Kidney epithelial cell (primary cell): ENCODE results near the gene STON2. TPM values are rescaled to one million over a fixed set of nuclear protein-coding genes. Genes with fewer than 3 reads are reported as not detected.

Source experiments
- DNase-seq: peaks from one replicate; pipeline ENCODE4 v3.0.0-alpha.2; 2010; ENCODE audit warnings: low read depth
- H3K27me3 ChIP-seq: 2 replicates; pipeline ENCODE4 v1.6.0; 2011; ENCODE audit warnings: low read length; ENCODE audit not compliant: control insufficient read depth, insufficient read depth
- H3K36me3 ChIP-seq: 2 replicates; pipeline ENCODE4 v1.5.1; 2011; ENCODE audit warnings: low read length; ENCODE audit not compliant: control insufficient read depth, insufficient read depth
- H3K4me3 ChIP-seq: 2 replicates; pipeline ENCODE4 v1.5.1; 2011; ENCODE audit warnings: low read depth, mild to moderate bottlenecking, control low read depth, low read length
- total RNA-seq: library from RNA; depleted of rRNA; stranded (reverse); fragments of >200 nt; gene quantifications from 2 replicates; pipeline ENCODE4 v1.2.3, GENCODE V29; 2015
- TF ChIP-seq, protein P1 (sequence below): IDR thresholded peaks from 2 replicates; pipeline ENCODE4 v1.5.1; 2011; ENCODE audit warnings: mild to moderate bottlenecking, moderate library complexity, low read length, control low read depth, inconsistent platforms; ENCODE audit not compliant: insufficient read depth, poor library complexity, severe bottlenecking

Gene STON2
- total RNA-seq, 1 donor from 2014 or later: 17.9 TPM

DNA sequence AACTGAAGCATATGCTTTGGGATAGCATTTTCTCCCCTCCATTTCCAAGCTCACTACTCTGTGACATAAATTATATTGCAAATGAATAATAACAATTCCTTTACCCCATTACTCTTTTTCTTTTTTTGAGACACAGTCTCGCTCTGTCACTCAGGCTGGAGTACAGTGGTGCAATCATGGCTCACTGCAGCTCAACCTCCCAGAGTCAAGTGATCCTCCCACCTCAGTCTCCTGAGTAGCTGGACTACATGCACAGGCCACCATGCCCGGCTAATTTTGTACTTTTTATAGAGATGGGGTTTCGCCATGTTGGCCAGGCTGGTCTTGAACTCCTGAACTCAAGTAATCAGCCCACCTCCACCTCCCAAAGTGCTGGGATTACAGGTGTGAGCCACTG is 130.1 kb downstream of the STON2 start:
- TF ChIP-seq, protein P1, sequence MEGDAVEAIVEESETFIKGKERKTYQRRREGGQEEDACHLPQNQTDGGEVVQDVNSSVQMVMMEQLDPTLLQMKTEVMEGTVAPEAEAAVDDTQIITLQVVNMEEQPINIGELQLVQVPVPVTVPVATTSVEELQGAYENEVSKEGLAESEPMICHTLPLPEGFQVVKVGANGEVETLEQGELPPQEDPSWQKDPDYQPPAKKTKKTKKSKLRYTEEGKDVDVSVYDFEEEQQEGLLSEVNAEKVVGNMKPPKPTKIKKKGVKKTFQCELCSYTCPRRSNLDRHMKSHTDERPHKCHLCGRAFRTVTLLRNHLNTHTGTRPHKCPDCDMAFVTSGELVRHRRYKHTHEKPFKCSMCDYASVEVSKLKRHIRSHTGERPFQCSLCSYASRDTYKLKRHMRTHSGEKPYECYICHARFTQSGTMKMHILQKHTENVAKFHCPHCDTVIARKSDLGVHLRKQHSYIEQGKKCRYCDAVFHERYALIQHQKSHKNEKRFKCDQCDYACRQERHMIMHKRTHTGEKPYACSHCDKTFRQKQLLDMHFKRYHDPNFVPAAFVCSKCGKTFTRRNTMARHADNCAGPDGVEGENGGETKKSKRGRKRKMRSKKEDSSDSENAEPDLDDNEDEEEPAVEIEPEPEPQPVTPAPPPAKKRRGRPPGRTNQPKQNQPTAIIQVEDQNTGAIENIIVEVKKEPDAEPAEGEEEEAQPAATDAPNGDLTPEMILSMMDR: no peak
- no peaks in the 10 kb centered on the region for H3K36me3 ChIP-seq
- no peak for DNase-seq
- H3K4me3 ChIP-seq: no peak overlapping the region
- H3K27me3 ChIP-seq: no peaks in the 10 kb centered on the region

DNA sequence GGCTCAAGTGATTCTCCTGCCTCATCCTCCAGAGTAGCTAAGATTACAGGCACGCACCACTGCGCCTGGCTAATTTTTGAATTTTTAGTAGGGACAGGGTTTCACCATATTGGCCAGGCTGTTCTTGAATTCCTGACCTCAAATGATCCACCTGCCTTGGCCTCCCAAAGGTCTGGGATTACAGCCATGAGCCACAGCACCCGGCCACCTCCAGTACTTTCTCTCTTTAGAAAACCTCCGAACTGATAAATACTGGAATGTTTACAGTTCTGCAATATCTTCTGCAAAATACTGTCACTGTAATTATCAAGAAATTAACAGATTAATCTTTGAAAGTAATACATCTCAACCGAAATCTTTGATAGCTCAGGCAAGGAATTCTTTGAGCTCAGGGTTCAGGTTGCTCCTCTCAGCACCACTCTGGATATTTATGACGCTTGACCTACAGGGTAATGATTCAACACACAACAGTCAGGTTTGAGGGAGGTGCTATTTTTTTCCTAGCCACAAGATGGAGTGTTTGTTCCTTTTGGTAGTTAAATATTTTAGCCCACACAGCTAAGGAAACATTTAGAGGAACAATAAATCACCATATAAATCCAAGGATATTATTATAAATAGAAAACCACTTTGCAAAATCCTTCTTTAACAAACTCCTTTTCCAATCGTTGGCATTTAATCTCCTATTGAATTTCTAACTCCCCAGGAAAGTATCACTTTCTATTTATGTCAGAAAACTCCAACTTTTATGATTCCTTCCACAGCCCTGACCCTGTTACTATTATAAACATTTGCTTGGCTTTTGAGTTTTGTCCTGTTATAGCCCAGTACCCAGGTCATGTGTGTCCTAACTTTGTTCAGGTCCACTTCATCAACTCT is 130.8 kb downstream of the STON2 start:
- Histone ChIP-seq H3K4me3 (no peak overlapping the region), H3K27me3 (no peaks in the 10 kb centered on the region), H3K36me3 (no peaks in the 10 kb centered on the region)
- TF ChIP-seq, protein P1: peak; percentile 65
- peak; percentile 43 for DNase-seq

DNA sequence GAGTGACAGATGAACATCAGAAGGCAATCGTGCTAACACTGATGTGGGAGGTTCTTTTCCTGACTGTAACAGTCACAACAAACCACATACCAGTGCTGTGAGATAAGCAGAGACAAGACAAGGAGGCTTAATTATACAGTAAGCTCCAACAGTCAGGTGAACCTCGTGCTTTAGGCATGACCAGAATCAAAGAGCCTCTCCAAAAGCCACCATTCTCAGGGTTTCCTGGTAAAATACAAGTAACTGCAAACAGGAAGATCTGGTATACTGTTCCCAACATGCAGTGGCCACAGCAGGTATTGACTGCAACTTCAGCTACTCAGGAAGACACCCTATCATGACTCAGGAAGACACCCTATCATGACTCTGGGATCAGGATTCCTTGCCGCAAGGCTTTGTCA is 132.1 kb downstream of the STON2 start:
- Histone ChIP-seq H3K4me3 (no peak overlapping the region), H3K27me3 (no peaks in the 10 kb centered on the region), H3K36me3 (no peaks in the 10 kb centered on the region)
- DNase-seq: peak; percentile 39
- TF ChIP-seq, protein P1: no peak

DNA sequence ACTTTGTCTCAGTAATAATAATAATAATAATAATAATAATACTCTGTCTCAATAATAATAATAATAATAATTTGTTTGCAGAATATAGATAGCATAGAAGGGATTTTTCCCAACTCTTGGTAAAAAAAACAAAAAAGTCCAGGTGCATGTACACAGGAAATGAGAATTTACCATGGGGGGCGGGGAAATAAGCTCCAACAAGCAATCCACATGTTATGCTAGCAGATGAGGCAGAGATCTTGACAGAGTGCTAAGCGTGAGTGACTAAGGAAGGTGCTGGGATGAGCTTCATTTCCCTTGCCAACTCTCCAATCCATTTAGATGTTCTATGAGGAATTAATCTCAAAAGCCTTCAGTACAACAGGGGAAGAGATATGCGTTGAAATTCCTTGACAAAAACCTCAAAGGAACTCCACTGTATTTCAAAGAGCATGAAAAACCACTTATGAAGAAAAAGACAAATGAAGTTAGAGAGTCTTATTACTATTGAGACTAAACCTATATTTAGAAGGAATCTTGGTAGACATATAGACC is 134.4 kb downstream of the STON2 start:
- H3K4me3 ChIP-seq: no peak overlapping the region
- no peaks in the 10 kb centered on the region for H3K36me3 ChIP-seq
- no peak for DNase-seq
- no peaks in the 10 kb centered on the region for H3K27me3 ChIP-seq
- TF ChIP-seq, protein P1: no peak

DNA sequence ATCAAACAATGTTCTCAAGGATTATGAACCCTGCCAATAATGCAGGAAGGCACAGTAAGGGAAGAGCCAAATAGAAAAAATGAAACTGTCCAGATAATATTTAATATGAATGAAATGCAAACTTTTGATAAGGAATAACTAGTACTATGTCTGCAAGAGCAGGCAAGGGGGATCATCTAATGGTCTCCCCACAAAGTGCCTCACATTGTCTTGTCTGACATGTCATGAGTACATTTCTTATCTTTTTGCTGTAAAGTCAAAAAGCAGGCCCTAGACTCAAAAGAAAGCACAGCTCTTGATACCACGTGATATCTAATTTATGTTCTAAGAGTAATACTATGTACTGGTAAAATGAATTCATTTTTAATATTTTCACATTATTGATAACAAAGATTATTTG is 135.5 kb downstream of the STON2 start:
- Histone ChIP-seq H3K4me3 (no peak overlapping the region), H3K36me3 (no peaks in the 10 kb centered on the region), H3K27me3 (no peaks in the 10 kb centered on the region)
- TF ChIP-seq, protein P1: no peak
- DNase-seq: no peak
